GM21367 (cell line): ENCODE data around the gene GGTLC3.
A peak's percentile ranks its signal among the peaks of the same experiment; 100 is the strongest.
"Not testable (repeated sequence)": the region's sequence is repeated elsewhere in the genome, so short reads cannot be mapped to it uniquely, and the experiment has no call there.

Source experiments
- ATAC-seq: cut with Tn5 transposase; IDR thresholded peaks from one replicate; pipeline ENCODE4 v1.9.1; 2021; ENCODE audit not compliant: unreplicated experiment

The GGTLC3 gene

DNA sequence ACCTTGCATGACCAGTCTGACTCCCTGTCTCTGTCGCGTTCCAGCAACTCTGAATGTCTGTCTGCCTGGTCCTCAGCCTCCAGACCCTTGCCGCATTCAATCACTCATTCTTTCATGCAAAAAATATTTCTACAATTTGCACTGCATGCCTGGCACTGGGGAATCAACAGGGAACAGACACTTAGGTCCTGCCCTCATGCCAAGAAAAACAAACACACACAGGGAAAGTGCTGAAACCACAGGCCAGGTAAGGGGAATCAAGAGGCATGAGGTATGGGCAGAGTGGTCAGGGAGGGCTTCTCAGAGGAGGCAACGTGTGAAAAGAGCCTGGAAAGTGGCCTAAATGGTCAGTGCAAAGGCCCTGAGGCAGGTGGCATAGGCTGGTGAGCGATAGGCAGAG is at the start of gene GGTLC3:
Gene GGTLC3, minus strand, starts transcription at position 101 of the 400 bp plus-strand sequence. CDS start 264 bp downstream, outside the sequence.
- ATAC-seq: not testable (repeated sequence)

DNA sequence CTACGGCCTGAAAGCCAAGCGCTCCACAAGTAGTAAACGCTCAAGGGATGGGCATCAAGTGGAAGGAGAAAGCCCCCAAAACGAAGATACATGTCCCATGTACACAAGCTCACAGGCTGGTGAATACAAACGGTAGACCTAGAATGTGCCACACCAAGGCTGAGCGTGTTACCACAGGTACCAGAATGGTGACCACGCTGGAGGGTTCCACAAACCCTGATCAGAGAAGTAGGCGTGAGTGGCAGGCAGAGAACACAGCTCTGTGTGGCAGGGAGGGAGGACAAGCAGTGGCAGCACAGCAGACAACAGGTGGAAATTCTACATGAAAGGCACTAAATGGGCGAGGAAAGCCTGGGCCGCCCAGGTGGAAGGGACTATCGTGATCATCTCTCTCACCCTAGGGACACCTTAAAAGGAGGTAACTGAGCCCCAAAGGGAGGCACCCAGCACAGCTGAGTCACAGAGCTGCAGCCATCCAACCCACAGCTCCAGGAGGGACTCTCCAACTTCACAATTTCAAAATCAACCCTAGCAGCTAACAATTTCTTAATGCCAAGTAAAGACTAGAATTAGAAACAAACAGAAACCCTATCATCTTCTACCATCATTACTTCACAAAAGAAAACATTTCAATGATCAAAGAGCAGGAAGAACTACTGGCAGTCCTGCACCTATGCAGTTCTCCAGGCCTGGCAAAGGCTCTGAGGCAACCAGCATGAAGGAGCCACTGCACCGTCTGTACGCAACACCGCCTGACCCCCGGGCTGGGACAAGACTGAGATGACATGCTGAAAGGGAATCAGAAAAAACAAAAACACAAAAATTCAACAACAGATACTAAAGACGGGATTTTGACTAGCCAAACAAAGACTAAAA is 42.4 kb upstream of the GGTLC3 start:
- not testable (repeated sequence) for ATAC-seq

DNA sequence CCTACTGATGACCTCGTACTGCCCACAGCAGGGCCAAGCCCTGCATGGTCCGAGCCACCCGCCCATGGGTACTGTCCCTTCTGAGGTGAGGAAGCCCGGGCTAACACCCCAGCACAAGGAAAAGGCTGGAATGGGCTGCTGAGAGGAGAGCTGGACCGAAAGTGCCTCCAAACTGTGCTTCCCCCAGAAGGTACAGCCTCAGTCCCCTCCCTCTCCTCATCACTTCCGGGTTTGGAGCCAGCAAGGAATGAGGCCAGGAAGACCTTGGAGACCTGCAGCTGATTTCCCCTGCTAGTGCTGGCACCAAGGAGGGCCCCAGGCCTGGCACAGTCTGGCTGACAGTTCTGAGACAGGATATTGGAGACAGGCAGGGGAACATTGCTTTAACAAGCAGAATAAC is 41.0 kb upstream of the GGTLC3 start:
- ATAC-seq: not testable (repeated sequence)

DNA sequence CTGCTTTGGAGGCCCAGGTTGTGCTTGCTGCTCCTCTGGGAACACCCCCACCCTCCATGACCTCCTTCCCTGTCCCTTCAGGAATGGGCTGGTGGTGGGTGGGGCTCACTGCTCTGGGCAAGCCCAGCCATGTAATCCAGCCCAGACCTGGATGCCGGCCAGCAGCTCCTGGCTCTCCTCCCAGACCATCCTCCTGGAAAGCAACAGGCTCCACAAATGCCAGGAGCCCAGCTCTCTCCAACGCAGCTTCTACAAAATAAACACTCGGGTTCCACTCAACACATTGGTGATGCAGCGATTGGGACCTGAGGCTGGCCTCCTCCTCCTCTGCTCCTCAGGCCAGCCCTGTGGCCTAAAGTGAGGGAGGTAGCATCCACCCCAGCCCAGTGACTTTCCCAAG is 40.6 kb upstream of the GGTLC3 start:
- ATAC-seq: not testable (repeated sequence)

DNA sequence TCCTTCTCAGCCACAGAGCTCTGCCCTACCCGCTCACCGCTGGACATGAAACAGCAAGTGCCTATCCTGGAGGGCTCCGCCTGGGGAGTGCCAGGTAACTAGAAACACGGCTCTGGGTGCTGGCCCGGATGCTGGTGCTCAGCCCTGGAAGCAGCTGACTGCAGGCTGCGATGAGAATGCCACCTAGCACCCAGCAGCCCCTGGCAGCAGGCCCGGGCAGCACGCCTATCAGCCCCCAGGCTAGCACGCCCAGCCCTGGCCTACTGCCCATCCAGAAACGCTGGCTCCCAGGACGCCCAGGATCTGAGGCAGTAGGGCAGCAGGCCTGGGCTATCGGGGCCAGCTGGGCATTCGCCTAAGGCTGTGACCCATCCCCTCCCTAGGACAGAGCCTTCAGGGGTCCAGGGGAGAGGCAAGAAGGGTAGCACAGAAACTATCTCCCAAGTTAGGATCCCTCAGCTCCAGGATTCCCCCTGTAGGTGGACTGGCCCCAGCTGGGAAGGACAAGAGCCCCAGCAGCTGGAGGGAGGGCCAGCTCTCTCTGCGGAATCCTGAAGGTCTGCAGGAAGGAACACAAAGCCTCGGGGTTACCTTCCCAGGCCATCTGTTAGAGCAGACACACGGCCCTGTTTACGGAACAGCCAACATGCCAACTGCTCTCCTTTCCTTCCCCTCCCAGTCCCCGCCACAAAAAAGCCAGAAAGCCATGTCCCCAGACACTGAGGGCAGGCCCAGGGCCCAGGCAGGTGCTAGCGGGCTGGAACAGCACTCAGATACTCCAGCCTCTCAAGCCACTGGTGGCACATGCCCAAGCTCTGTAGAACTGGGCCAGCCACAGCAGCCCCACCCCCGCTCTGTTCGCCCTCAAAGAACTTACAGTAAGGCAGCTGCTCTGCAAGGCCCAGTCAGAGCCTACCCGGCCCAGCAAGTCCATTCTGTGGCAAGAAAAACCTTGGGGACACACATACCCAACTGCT is 36.6 kb upstream of the GGTLC3 start:
- ATAC-seq: not testable (repeated sequence)

DNA sequence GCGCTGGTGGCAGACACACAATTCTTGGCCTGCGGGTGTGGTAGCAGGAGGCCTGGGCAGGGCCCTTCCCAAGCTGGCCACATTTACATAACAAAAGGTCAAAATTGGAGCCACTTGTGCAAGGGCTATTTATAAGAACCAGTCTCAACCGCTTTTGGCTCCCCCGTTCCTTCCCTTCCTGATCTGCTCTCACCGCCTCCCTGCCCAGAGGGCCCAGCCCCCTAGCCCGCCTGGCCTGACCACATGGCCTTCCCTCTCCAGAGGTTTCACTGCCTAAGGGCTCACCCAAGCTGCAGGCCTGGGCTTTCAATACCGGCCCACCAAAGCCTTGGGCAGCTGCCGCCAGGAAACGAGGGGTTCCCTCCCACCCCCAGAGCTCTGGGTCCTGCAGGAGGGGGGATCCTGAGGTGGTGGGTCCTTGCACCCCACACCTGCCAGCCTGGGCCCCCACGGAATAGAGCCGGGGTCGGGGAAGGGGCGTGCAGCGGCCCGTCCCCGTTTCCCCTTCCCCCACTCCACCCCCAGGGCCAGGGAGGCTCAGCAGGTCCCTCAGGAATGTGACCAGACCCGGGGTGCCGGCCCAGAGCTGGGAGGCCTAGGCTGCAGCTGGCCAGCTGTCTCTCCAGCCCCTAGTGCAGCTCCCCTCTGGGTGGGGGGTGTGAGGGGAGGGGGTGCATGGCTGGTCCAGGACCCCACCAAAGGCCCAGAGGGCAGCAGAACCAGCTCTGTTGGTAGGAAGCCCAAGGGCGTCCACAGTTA is 35.1 kb upstream of the GGTLC3 start:
- not testable (repeated sequence) for ATAC-seq

DNA sequence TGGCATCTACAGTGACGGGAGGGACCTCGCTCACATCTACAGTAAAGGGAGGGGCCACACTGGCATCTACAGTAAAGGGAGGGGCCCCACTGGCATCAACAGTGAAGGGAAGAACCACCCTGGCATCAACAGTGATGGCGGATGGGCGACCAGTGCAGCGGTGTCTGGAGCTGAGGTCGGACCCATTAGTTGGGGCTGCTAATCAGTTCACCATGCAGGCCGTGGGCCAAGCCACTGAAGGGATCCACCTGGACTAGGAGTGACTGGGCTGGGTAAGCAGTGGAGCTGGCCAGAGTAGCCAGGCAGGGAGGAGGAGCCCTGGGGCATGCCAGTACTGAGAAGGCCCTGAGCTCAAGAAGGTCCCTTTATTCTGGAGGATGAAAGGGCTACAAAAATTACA is 33.1 kb upstream of the GGTLC3 start:
- ATAC-seq: not testable (repeated sequence)

DNA sequence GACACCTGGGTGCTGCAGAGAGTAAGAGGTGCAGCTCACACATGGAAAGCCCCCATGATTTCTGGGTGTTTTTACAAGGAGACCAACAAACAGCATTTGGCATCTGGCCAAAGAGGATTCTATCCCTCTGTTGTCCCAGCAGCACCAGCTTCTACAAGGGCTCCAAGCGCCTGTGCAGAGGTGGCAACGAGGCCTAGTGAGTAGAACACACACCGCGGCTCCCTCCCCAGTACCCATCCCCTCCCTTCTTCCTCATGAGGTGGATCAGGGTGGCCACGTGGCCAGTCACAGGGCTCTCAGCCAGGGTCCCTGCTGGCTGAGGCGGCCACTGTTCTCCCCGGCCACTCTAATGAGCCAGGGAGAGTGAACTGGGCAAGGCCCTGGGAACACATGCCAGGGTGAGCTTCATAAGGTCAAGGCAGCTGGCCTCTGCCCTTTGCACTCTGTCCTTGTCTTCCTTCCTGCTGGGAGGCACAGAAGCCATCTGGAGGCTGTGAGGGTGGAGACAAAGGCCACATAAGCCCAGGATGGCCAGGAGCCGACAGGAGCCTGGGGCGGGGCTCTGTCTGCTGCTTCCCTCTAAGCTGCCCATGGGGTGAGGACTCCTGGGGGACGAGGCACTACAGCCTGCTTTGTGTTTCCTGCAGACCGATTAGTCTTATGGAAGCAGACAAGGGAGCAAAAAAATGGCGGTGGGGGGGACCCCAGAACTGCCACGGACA is 31.7 kb upstream of the GGTLC3 start:
- not testable (repeated sequence) for ATAC-seq

DNA sequence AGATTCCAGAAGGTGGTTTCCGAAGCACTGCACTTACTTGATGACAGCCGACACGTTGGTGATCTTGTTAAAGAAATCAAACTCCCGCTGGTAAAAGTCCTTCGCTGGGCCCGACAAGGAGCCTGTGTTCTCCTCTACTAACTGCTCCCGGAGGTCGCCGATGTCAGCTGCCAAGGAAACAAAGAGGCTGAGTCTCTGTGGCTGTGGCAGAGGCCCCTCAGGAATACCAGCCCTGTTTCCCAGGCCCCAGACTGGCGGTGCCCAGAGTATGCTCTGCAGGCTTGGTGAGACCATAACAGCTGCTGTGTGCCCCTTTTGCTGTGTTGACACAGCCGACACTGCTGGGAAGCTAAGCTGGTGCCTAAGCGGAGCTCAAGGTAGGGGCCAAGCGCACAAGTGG is 26.7 kb upstream of the GGTLC3 start:
- ATAC-seq: not testable (repeated sequence)

DNA sequence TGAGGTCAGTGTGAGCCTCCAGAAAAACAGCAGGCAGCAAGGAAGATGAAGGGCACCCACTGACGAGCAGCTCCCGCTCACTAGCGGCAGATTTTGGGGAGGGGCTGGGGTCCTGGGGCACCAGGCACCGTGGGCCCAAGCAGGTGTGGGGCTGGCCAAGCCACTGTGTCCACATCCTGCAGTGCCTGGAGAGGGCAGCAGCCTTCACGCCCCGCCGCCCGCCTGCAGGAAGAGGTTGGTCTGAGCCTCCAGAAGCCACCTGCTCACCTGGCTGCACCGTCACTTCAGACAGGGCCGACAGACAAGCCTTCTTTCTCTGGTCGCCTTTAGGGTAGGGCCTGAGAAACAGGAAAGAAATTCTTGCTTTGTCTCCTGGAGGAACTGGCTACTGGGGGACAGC is 25.4 kb upstream of the GGTLC3 start:
- not testable (repeated sequence) for ATAC-seq

DNA sequence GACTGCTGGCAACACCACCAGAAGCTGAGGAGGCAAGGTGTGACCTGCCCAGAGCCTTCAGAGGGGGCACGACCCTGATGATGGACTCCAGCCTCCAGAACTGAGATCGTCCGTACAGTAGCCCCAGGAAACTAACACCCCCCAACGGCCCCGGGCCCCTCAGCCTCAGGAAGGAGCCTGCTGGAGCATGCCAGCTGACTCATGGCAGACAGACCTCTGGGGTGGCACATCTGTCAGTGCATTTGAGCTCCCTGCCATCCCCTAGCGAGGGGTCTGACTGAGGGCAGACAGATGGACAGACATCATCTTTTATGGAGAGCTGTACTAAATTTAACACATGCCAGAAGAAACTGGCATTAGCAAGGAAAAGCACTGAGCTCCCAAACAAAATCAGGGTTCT is 22.0 kb upstream of the GGTLC3 start:
- ATAC-seq: not testable (repeated sequence)

DNA sequence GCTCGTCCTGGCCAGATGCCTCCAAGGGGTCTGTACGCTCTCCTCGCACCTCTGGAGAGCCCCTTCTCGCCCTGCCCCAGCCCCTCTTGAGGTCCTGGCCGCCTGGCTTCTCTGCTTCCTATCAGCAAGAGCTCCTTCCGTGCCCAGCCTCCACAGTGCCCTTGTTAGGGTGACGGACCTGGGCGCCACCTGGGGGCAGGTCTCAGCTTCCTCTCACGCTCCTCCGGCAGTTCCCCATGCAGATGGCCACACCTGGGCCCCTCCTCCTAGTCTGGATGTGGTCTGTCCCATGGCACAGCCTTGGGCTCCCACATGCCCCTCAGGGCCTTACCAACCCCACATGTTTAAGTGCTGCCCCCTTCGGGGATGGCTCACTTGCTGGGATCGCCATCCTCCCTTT is 16.4 kb upstream of the GGTLC3 start:
- ATAC-seq: not testable (repeated sequence)

DNA sequence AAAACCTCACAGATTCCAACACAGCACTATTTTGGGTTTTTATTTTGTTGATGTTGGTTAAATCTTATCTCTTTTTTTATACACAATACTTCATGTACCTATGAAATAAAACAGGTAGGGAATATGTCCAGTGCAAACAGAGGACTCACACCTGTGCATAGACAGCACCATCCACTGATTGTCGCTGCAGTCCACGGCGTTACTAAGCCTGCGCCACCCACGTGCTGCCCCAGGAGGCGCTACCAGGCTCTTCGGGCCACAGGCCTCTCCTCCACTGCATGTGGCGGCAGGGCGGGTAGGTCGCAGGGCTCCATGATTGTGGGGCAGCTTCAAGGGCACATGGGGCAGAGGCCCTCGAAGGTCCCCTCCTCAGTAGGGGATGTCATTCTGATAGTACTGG is 15.7 kb upstream of the GGTLC3 start:
- ATAC-seq: not testable (repeated sequence)

DNA sequence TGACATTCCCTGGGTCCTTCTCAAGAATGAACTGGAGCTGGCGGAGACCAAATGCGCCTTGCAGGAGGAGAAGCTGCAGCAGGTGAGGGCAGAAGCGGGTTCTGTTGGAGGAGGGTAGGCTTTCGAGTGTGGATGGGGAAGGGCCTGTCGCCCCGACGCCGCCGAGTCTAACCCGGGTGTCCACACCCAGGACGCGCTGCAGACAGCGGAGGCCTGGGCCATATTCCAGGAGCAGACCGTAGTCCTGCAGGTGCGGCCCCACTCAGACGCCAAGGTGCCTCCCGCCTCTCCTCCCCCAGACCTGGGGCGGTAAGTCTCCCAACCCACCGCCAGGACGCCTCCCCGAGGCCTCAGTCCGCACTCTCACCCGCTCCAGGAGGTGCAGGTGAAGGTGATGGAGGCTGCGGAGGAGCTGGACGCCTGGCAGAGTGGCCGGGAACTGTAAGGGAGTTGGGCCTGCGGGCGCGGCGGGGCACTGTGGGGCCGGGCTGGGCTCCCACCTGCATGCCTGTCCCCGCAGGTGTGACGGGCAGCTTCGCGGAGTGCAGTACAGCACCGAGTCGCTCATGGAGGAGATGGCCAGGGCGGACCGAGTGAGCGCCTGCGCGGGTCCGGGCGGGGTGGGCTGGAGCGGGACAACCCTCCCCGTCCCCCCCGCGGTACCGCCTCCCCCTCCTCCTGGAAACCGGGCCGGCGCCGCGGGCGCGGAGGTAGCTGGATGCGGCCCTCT is 11.6 kb upstream of the GGTLC3 start:
- peak; percentile 6 for ATAC-seq

DNA sequence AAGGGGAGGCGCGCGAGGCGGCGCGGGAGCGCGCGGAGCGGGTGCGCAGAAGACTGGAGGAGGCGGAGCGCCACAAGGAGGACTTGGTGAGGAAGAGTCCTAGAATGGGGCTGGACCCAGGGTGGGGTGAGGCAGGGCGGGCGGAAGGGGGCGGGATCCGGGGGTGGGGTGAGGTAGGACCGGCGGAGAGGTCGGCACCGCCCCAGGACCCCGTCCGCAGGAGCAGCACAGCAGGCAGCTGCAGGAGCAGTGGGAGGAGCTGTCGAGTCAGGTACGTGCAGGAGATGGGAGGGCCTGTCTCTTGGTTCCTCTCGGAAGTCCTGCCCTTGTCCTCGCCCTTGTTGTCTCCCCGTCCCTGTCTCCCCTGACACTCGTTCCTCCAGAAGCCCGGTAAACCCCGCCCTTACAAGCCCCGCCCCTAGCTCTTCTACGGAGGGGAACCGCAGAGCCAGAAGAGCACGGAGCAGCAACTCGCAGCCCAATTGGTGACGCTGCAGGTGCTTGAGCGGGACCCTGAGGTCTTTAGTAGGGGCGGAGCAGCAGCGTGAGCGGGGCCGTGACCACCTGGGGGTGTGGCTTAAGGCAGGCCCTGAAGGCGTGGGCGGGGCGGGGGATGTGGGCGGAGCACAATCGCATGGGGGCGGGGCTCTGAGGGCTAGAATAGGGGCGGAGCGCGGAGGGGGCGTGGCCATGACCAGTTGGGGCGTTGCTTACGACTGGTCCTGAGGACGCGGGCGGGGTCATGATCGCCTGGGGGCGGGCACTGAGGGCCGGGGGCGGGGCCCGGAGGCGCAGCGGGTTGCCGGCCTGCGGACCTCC is 10.8 kb upstream of the GGTLC3 start:
- peak; percentile 55 for ATAC-seq

DNA sequence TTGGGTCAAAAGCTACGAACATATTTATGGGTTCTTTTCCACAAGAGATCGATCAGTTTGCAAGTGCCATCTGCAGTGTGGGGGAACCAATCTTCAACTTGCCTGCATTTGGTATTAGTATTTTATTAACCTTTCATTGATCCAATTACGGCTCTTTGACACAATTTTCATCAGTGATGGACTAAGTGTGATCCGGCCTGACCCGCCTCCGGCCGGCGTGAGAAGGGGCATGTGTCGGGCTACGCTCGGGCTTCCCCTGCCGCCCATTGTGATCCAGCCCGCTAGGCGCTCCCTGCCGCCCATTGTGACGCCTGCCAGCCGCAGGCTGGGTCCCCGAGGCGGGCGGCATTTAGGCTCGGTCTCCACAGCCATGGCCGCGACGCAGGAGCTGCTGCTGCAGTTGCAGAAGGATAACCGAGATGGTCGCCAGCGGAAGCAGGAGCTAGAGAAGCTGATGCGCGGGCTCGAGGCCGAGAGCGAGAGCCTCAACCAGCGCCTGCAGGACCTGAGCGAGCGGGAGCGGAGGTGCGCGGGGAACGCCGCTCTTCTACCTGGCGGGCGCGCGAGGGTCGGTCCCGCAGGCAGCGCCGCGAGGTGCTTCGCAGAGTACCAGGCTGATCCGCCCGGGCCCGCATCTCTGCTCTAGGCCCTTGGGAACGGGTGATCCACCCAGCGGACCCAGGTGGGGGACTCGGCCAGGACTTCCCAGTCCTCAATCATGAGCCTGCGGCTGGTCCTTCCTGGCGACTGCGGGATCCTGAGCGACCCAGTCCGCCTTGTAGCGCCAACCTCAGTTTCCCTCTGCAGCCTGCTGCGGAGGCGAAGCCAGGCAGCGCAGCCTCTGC is 10.0 kb upstream of the GGTLC3 start, which contains the start of gene TMEM191B:
Gene TMEM191B, plus strand, starts transcription at position 51 of the 845 bp plus-strand sequence. Its CDS starts 179 bp downstream, at position 230.
- peak; percentile 6 for ATAC-seq

DNA sequence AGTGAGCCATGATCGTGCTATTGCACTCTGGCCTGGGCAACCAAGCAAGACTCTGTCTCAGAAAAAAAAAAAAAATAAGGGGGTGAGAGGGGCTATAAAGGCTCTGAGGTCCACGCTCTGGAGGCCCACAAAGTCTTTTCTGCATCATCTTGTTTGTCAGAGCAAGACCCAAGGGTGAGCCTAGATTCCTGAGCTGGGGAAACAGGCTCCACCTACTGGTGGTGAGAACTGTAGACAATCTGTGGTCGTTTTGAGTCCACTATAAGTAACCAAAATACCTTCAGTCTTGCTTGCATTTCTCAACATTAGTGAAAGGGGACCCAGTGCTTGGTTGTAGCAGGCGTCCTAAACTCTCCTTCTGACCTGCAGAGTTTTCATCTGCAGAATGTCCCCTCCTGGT is 5.4 kb upstream of the GGTLC3 start:
- ATAC-seq: not testable (repeated sequence)
